ENCODE results near the gene INTS3. TPM values are rescaled to one million over a fixed set of nuclear protein-coding genes. Genes with fewer than 3 reads are reported as not detected.

The INTS3 gene
- total and polyA plus RNA-seq, 10 of the 15 experiments (the other 5 are each of a cell fraction or from before 2014, with no cell fraction given) = 12.6 to 87.4 (median 30.8) TPM

DNA sequence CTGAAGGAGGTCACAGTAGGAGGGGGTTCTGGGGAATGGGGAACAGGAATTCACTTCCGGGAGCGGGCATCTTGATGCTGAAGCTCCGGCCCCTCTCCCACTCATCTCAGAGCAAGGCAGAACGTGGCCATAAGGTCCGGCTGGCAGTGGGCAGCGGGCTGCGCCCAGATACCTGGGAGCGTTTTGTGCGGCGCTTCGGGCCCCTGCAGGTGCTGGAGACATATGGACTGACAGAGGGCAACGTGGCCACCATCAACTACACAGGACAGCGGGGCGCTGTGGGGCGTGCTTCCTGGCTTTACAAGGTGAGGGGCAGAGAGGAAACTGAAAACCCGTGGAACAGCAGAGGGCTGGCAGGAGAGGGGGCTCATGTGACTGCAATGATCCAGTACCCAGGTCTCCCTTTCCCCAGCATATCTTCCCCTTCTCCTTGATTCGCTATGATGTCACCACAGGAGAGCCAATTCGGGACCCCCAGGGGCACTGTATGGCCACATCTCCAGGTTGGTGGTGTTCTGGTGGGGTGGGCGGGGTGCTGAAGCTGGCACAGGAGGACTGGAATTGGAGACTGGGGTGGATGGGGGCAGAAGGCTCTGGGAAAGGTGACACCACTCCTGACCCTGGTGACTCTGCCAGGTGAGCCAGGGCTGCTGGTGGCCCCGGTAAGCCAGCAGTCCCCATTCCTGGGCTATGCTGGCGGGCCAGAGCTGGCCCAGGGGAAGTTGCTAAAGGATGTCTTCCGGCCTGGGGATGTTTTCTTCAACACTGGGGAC, 50.4 kb downstream of the INTS3 start:
- TF ChIP-seq YBX1 (IDR thresholded peaks at IDR 0.05) (no peak), TARDBP (IDR thresholded peaks at IDR 0.05; ENCODE audit: borderline replicate concordance) (no peak), HDAC6 (IDR thresholded peaks at IDR 0.05; ENCODE audit: unreplicated experiment) (no peak), EED (IDR thresholded peaks at IDR 0.05; ENCODE audit: low read depth) (no peak), ESRRA (IDR thresholded peaks at IDR 0.05; ENCODE audit: low read length) (no peak), TBL1XR1 (IDR thresholded peaks at IDR 0.05; ENCODE audit: low read depth, low read length) (no peak), FOXK2 (IDR thresholded peaks at IDR 0.05) (no peak), RAD51 (IDR thresholded peaks at IDR 0.05) (no peak), SMAD5 (IDR thresholded peaks at IDR 0.05; ENCODE audit: low read depth) (no peak), IRF4 (IDR thresholded peaks at IDR 0.05; ENCODE audit: low read depth, low read length) (no peak)
- TF ChIP-seq, protein P1, sequence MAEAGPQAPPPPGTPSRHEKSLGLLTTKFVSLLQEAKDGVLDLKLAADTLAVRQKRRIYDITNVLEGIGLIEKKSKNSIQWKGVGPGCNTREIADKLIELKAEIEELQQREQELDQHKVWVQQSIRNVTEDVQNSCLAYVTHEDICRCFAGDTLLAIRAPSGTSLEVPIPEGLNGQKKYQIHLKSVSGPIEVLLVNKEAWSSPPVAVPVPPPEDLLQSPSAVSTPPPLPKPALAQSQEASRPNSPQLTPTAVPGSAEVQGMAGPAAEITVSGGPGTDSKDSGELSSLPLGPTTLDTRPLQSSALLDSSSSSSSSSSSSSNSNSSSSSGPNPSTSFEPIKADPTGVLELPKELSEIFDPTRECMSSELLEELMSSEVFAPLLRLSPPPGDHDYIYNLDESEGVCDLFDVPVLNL (IDR thresholded peaks at IDR 0.05; ENCODE audit: low read depth, low read length) = no peak
- TF ChIP-seq, protein P2, sequence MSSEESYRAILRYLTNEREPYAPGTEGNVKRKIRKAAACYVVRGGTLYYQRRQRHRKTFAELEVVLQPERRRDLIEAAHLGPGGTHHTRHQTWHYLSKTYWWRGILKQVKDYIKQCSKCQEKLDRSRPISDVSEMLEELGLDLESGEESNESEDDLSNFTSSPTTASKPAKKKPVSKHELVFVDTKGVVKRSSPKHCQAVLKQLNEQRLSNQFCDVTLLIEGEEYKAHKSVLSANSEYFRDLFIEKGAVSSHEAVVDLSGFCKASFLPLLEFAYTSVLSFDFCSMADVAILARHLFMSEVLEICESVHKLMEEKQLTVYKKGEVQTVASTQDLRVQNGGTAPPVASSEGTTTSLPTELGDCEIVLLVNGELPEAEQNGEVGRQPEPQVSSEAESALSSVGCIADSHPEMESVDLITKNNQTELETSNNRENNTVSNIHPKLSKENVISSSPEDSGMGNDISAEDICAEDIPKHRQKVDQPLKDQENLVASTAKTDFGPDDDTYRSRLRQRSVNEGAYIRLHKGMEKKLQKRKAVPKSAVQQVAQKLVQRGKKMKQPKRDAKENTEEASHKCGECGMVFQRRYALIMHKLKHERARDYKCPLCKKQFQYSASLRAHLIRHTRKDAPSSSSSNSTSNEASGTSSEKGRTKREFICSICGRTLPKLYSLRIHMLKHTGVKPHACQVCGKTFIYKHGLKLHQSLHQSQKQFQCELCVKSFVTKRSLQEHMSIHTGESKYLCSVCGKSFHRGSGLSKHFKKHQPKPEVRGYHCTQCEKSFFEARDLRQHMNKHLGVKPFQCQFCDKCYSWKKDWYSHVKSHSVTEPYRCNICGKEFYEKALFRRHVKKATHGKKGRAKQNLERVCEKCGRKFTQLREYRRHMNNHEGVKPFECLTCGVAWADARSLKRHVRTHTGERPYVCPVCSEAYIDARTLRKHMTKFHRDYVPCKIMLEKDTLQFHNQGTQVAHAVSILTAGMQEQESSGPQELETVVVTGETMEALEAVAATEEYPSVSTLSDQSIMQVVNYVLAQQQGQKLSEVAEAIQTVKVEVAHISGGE (CRISPR knock-in tag; IDR thresholded peaks at IDR 0.05) = no peak
- TF ChIP-seq, protein P3, sequence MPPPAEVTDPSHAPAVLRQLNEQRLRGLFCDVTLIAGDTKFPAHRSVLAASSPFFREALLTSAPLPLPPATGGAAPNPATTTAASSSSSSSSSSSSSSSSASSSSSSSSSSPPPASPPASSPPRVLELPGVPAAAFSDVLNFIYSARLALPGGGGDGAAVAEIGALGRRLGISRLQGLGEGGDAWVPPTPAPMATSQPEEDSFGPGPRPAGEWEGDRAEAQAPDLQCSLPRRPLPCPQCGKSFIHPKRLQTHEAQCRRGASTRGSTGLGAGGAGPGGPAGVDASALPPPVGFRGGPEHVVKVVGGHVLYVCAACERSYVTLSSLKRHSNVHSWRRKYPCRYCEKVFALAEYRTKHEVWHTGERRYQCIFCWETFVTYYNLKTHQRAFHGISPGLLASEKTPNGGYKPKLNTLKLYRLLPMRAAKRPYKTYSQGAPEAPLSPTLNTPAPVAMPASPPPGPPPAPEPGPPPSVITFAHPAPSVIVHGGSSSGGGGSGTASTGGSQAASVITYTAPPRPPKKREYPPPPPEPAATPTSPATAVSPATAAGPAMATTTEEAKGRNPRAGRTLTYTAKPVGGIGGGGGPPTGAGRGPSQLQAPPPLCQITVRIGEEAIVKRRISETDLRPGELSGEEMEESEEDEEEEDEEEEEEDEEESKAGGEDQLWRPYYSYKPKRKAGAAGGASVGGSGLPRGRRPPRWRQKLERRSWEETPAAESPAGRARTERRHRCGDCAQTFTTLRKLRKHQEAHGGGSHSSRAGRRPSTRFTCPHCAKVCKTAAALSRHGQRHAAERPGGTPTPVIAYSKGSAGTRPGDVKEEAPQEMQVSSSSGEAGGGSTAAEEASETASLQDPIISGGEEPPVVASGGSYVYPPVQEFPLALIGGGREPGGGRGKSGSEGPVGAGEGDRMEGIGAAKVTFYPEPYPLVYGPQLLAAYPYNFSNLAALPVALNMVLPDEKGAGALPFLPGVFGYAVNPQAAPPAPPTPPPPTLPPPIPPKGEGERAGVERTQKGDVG (CRISPR knock-in tag; IDR thresholded peaks at IDR 0.05) = no peak
- TF ChIP-seq, protein P4, sequence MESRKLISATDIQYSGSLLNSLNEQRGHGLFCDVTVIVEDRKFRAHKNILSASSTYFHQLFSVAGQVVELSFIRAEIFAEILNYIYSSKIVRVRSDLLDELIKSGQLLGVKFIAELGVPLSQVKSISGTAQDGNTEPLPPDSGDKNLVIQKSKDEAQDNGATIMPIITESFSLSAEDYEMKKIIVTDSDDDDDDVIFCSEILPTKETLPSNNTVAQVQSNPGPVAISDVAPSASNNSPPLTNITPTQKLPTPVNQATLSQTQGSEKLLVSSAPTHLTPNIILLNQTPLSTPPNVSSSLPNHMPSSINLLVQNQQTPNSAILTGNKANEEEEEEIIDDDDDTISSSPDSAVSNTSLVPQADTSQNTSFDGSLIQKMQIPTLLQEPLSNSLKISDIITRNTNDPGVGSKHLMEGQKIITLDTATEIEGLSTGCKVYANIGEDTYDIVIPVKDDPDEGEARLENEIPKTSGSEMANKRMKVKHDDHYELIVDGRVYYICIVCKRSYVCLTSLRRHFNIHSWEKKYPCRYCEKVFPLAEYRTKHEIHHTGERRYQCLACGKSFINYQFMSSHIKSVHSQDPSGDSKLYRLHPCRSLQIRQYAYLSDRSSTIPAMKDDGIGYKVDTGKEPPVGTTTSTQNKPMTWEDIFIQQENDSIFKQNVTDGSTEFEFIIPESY (IDR thresholded peaks at IDR 0.05) = no peak
- TF ChIP-seq, protein P5, sequence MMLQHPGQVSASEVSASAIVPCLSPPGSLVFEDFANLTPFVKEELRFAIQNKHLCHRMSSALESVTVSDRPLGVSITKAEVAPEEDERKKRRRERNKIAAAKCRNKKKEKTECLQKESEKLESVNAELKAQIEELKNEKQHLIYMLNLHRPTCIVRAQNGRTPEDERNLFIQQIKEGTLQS (IDR thresholded peaks at IDR 0.05; ENCODE audit: borderline replicate concordance, extremely low read depth, low read depth, low read length) = no peak
- Histone ChIP-seq H3K4me2 (ENCODE audit: control insufficient read depth, insufficient read depth) (no peak overlapping the region), H3K4me1 (ENCODE audit: control insufficient read depth, insufficient read depth, low read length) (peaks cover 6% of the 10 kb centered on the region), H3K79me2 (ENCODE audit: control insufficient read depth, insufficient read depth, low read length) (no peaks in the 10 kb centered on the region), H2AFZ (ENCODE audit: control insufficient read depth, low read depth, low read length) (no peak overlapping the region), H3K27ac (ENCODE audit: control insufficient read depth, insufficient read depth) (no peak overlapping the region), H3K36me3 (ENCODE audit: control insufficient read depth in 2 of 2, insufficient read depth in 2 of 2, low read length in 1 of 2) (peaks cover 2 to 3% of the 10 kb centered on the region in 2 experiments; a peak in 2 of 4 replicates), H3K4me3 (no peak overlapping the region), H3K9me3 (replicated peaks; ENCODE audit: control insufficient read depth, insufficient read depth, low read length) (no peaks in the 10 kb centered on the region), H3K27me3 (replicated peaks in 1 of 2; ENCODE audit: control insufficient read depth in 2 of 2, insufficient read depth in 2 of 2, low read length in 1 of 2) (no peaks in the 10 kb centered on the region), H3K9ac (ENCODE audit: control insufficient read depth, insufficient read depth, low read length) (no peak overlapping the region), H4K20me1 (ENCODE audit: control insufficient read depth, insufficient read depth) (no peaks in the 10 kb centered on the region)
- no TSS peak for BruUV-seq (replicated peaks)
- CTCF ChIA-PET = no interaction called here
- RAD21 ChIA-PET (ENCODE audit: unreplicated experiment) = no interaction called here
- ATAC-seq = no peak
- SMC1A ChIA-PET (ENCODE audit: uncharacterized antibody, unreplicated experiment) = no interaction called here
- 86% methylated on average over 22 of the region's 22 CpGs for WGBS (ENCODE audit: insufficient coverage, insufficient replicate concordance, low lambda C conversion rate, missing lambda C conversion rate)
- DNase-seq (ENCODE audit: low read depth, low spot score) = no peak
- POLR2A ChIA-PET = no interaction called here
- FAIRE-seq = no peak
- intact Hi-C loops (cut with micrococcal nuclease; ENCODE audit: unreplicated experiment) = no loop called here
- in situ Hi-C loops (cut with MboI) = no loop called here

Data from GM12878 (cell line).